AG04449 (cell line): ENCODE data around the gene PZP.

Experiments used
- CTCF ChIA-PET: fragments of 350-600 bp; formaldehyde crosslinking; extraction: SDS; loops from one replicate; lab custom pipeline; 2021; ENCODE audit warnings: antibody characterized with exemption; lab: Yijun Ruan, JAX
- POLR2A ChIA-PET: fragments of 400-600, 350-600 bp; formaldehyde crosslinking; extraction: SDS; loops from one replicate; lab custom pipeline; 2020; ENCODE audit warnings: antibody characterized with exemption, inconsistent platforms; lab: Yijun Ruan, JAX
- DNase-seq: peaks from one replicate; pipeline ENCODE4 v3.0.0-alpha.2; 2010; ENCODE audit warnings: low read depth, low spot score
- H3K4me3 ChIP-seq: 2 replicates; pipeline ENCODE4 v1.5.1; 2011; ENCODE audit warnings: low read depth, mild to moderate bottlenecking, control low read depth, low read length
- TF ChIP-seq, protein P1 (sequence below): IDR thresholded peaks from one replicate; pipeline ENCODE4 v1.5.1; 2011; ENCODE audit warnings: mild to moderate bottlenecking, moderate library complexity, low read length, control low read depth, inconsistent platforms; ENCODE audit not compliant: insufficient read depth; ENCODE audit errors: missing control alignments

The PZP gene

DNA sequence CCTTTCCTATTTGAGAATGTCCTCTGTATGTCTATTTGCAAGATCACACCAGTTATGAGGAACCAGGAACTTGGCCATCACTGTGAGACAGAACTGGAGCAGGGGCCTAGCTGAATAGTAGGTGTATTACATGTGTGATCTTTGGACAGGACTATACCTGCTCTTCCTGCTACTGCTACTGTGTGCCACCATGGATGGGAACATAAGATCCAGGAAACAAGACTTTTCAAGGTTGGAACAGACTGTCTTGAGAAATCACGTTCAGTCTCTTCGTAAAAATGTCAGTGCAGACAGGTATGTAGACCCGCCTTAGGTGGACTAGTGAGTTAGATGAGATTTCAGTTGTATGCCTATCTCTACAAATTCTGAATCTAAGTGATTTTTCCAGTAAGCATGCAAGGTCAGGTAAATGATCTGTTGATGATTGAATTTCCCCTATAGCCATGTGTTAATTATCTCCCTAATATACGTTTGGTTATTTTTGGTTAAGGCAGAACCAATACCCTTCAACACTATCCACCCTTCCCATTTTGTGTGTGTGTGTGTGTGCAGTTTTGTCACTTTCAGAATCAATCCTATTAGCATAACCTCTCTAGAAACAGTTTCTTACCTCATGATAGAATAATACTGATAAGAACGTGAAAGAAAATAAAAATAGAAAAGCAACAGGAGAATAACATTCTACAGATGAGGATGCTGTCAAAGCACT, 99.5 kb downstream of the PZP start:
- TF ChIP-seq, protein P1, sequence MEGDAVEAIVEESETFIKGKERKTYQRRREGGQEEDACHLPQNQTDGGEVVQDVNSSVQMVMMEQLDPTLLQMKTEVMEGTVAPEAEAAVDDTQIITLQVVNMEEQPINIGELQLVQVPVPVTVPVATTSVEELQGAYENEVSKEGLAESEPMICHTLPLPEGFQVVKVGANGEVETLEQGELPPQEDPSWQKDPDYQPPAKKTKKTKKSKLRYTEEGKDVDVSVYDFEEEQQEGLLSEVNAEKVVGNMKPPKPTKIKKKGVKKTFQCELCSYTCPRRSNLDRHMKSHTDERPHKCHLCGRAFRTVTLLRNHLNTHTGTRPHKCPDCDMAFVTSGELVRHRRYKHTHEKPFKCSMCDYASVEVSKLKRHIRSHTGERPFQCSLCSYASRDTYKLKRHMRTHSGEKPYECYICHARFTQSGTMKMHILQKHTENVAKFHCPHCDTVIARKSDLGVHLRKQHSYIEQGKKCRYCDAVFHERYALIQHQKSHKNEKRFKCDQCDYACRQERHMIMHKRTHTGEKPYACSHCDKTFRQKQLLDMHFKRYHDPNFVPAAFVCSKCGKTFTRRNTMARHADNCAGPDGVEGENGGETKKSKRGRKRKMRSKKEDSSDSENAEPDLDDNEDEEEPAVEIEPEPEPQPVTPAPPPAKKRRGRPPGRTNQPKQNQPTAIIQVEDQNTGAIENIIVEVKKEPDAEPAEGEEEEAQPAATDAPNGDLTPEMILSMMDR: no peak
- ChIA-PET POLR2A (no interaction called here), CTCF (no interaction called here)
- no peak overlapping the region for H3K4me3 ChIP-seq
- DNase-seq: no peak

DNA sequence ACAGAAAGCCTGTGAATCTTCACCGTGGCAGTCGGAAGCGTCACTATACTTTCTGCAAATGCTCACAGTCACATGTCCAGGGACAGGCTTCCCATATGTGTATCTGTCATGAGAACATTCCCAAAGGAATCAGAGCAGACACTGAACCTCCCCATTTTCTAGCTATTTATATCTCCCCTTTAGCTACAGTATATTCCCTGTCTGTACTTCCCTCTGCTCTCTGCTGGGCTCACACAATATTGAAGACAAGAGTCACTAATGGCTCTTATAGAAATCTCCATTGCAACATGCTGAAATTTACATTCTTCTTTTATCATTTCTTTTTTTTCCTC, 100.7 kb downstream of the PZP start:
- DNase-seq: no peak
- ChIA-PET CTCF (no interaction called here), POLR2A (no interaction called here)
- no peak overlapping the region for H3K4me3 ChIP-seq
- TF ChIP-seq, protein P1: no peak

DNA sequence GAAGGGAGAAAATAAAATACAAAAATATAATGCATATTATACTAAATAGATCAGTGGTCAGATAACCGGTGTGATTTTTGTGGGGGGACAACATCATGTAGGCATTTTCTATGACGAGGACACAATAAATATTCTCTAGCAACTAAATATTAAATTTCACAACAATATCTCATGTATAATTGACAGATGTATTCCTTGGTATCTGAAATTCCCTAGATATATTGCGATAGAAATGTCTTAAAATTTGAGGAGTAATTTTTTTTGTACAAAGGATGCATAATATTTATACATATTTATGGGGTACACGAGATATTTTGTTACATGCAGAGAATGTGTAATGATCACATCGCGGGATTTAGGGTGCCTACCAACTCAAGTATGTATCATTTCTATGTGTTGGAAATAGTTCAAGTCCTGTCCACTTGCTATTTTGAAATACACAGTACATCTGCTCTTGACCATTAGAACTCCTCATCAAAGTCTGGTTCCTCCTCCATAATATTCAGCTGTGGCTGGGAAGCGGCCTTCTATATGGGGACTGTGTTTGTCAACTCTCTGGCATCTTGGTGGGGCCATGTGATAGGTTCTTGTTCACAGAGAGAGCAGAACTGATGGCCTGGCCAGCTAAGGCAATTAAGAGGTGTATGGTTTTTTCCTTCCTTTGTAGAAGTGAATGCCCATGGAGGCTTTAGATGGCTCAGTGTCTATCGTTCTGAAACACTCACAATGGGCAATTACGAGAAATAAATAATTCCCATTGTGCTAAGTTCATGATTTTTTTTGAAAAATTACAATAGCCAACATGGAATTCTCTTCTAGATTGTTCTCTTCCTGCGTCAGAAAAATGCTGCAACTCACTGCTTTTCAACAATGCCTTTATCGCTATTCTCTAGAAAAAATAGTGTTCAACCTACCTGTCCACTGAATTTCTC, 101.3 kb downstream of the PZP start:
- no peak for DNase-seq
- TF ChIP-seq, protein P1: no peak
- ChIA-PET CTCF (no interaction called here), POLR2A (no interaction called here)
- H3K4me3 ChIP-seq: no peak overlapping the region

DNA sequence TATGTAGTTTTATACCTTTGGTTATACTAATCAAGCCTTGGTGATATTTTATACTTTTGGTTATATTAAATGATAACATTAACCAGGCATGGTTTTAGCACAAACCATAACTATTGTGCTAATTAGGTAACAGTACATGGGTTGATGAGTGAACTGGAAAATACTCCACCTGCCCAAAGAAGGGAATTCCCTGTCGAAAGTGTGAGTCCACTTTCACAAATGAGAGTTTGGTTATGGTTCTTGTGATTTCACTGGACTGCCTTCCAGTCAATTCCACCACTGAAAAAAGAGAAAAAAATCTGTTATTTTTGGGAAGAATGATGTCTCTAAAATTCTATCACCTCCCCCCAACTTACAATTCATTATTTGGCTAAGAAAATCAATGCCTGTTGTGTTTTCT, 102.1 kb downstream of the PZP start:
- ChIA-PET CTCF (no interaction called here), POLR2A (no interaction called here)
- no peak for DNase-seq
- H3K4me3 ChIP-seq: no peak overlapping the region
- TF ChIP-seq, protein P1: no peak

DNA sequence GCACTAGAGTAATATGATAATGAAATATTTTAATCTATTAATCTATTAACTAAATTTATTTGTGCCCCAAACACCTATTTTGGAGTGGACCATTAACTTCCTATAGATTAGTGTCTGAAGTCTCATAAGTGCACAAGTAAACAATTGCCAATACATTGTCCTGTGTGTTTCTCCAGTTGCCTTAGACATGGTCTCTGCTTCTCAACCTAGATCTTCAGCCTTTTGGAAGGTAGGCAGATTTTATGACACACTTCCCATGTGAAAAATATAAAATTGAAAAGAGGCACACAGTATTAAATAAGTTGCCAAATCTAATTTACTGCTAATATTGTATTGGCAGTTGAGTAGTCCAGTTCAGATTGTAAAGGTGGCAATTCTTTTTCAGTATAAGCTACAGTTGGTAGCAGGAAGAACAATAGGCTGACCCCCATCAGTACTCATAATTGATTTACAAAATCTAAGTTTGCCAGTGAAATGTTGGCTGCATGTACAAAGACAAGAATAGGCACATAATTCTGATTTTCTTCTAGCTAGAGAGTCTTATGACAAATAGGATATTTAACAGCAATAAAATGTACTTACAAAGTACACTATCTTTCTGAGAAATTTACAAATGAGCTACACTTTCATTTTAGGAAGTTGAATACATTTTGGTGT, 103.3 kb downstream of the PZP start:
- ChIA-PET POLR2A (no interaction called here), CTCF (no interaction called here)
- TF ChIP-seq, protein P1: no peak
- no peak overlapping the region for H3K4me3 ChIP-seq
- no peak for DNase-seq

DNA sequence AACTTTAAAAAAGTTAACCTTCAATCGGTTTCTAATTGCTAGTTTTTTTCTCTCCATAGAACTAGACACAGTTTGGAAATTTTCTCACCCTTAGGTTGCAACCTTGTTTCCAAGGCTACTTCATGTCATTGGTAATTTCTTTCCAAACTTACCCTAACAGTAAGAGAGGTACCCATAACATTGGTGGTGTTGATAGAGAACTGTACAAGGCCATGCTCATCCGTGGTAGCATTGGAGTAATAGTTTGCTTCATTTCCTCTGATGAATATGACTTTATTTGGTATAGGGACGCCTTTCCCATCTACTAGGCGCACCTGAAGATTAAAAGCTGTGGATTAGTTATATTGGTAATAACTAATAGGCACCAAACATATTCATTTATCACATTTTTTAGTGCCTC, 104.1 kb downstream of the PZP start:
- H3K4me3 ChIP-seq: no peak overlapping the region
- ChIA-PET CTCF (no interaction called here), POLR2A (no interaction called here)
- no peak for DNase-seq
- TF ChIP-seq, protein P1: no peak
